OCI-M1 (cell line): ENCODE data around the gene LRMDA.
"Not testable (repeated sequence)": the region's sequence is repeated elsewhere in the genome, so short reads cannot be mapped to it uniquely, and the experiment has no call there.

ENCODE experiments used
- DNase-seq: peaks from one replicate; lab custom pipeline; 2025; lab: John Stamatoyannopoulos, UW

The LRMDA gene

DNA sequence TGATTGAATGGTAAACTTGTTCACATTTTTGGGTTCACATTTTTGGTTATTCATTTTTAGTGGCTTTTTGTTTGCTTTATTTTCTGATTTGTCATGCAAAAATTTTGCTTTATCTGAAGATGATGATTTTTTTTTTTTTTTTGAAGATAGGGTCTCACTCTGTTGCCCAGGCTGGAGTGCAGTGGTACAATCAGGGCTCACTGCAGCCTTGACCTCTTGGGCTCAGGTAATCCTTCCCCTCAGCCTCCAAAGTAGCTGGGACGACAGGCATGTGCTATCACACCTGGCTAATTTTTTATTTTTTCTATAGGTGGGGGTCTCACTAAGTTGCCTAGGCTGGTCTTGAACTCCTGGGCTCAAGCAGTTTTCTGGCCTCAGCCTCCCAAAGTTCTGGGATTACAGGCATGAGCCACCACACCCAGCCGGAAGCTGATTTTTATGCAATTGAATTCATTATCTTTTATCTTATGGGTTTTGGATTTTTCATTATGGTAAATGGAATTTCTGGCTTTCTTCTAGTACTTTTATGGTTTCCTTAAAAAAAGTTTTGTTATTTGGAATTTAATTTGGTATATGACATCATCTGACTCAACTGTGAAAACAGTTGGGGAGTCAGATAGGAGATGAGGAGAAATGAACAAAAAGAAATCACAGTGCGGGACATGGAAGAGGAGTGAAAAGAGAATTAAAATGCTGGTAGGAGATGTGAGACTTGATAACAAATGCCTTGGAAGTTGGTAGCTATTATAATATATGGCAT lies 158.7 kb downstream of the LRMDA start:
- no peak for DNase-seq

DNA sequence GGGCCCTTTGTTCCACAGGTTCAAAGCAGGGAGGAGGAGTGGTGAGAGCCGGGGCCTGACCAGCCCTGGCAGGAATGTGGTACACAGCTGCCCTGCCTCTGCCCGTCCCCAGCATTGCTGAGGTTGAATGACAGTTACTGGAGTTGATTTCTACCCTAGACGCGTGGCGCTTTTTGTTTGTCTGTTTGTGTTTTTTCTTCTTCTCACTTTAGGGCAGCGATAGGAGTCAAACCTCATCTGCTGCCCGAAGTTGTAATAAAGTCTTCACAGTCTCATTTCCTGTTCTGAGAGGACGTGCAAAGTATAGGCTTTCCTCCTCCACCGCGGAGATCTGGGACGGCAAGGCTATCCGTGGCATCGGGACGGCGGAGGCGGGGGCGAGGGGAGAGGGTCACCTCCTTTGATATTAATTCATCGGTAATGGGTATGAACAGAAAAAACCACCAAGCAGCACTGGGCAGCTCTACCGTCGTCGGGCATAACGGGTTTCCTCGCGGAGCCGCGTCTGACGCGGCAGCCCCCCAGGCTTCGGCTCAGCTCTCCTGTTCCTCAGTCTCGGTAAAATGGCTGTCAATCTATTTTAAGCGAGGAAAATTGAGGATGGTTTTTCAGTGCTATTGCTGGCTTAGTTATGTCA lies 160.8 kb downstream of the LRMDA start:
- no peak for DNase-seq

DNA sequence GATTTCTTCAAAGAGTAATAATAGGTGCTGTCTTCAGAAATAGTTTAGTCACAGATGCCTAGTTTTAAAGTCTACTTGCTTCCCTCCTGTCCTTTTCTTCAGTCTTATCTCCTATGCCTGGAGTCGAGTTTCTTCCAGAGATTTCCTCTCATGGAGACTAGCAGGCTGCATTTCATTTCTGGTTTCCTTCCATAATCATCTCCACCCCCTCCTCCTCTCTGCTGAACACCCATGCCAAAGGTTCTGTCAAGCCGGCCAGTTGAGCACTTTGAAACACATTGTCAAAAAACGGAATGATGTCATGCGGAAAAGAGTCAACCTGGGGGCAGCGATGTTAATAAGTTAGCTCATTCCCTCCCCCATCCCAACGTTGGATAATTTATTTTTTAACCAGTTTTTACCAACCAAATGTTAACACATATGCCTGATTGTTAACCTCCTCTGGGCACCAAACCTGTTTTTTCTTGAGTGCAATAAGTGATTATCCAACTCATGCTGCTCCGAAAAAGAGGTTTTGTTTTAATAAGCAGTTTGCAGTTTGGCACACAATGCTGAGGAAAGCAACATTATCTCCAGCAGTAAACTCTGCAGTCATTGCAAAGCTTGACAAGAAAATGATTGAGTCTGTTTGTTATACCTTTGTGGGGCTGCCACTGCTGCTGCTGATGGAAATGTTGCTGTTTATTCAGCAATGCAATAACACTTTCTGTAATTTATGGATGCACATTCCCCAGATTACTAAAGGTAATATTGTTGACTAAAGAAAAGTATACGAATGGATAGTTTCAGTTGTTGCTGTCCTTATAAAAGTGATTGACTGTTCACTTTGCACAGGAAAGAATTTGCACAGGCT lies 161.6 kb downstream of the LRMDA start:
- no peak for DNase-seq

DNA sequence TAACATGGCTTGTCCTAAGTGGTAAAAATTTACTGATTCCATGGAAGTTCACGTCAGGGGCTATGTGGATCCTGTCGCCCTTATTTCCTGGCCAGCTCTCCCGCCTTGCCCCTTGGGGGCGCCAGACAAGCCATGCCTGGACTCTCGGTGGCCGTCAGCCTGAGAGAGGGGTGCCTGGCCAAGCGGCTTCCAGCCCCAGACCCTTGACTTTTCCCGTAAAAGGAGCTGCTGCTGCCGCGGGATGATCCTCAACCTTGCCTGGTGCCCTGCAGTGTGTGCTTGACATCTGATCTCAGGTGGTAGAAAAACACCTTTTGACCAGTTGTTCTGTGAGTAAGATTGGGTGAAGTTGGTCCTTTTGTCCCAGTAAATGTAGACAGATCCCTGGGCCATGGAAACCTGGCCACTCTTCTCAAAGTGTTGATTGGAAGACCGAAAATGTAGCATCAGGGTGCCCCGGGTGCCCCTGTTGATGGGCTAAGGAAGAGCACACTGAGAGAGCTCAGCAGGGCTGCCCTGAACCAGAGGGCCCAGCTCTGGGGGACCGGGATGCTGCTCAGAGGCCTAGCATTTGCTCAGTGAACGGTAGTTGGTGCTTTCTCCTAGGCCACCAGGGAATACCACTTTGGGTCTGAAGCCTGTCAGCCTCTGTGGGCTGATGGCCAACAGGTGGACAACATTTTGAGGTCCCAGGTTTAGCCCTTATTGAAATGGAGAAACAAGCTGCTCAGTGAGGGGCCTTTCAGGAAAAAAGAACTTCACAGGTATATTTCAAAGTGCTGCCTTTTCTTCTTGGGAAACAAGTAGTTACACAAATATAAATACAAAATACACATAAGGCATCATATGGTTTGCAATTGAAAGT lies 162.5 kb downstream of the LRMDA start:
- DNase-seq = no peak

DNA sequence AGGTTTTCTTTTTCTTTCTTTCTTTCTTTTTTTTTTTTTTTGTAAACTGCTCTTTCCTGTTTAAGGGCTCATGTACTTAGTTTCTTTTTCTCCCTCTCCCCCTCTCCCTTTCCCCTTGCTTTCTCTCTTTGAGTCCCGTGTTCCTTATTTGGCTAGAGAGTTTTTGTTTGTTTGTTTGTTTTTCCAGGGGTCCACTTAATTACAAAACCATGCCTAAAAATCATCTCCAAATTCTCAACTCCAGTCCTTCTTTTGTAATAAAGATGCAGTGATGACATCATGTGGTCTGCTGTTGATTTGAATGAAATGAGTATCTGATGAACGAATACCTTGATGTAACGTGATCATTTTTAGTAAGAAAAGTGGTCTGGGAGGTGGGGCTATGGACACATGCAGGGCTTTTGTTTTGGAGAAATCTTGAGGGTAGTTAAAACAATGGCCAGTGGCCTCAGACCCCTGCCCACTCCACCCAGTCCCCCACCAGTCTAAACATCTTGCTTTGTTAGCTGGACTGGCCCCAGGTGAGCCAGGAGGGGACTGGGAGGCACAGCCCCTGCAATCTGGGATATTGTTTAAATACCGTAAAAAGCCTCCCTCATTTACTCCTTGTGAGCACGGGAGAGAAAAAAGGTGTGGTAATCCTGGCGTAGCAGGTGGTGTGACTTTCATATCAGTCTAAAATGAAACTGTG lies 165.7 kb downstream of the LRMDA start:
- no peak for DNase-seq

DNA sequence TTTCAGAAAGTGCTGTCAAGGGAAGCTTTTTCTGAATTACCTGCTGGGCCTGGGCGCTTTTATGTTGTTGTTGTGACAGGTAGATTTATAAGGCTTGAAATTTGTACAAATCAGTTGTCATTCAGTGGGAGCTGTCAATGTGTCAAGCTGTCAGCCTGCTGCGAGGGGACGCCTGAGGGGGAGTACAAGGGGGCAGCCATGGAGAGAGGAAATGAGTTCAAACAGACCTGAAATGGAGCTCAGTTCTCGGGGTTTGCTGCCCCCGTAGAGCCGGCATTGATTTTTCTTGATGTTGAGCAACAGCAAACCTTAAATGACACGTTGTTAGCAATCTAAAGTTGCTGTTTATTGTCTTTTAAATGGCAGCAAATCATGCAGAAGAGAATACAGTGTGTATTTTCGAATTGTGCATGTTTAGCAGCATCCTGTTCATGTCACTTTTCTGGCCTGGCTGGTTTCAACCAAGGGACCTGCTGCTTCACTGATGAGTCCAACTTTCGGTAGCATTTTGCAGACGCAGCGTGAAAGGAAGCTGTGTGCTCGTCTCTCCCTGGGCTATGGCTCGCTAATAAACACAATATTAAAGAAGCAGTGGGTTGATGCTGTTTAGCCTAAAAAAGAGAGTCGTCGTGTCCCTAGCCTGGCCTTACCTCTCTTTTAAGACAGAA lies 166.5 kb downstream of the LRMDA start:
- DNase-seq = no peak

DNA sequence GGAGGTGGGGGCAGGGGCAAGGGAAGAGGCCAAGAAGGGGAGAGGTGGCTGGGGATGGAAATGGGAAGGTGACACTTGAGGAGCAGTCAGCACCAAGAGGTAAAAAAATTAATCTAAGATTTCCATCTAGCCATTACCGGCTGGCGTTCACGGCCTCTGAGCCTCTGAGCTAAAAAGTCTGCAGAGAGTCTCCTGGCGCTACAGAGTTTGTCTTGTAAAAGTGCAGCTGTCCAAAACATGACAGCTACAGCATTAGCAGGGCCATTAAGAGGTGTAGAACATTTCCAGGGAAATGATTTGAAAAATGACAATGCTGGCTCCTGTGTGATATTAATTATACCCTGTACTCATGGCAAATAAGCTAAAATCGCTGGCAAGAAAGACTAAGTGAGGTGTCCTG lies 167.6 kb downstream of the LRMDA start:
- DNase-seq = no peak

DNA sequence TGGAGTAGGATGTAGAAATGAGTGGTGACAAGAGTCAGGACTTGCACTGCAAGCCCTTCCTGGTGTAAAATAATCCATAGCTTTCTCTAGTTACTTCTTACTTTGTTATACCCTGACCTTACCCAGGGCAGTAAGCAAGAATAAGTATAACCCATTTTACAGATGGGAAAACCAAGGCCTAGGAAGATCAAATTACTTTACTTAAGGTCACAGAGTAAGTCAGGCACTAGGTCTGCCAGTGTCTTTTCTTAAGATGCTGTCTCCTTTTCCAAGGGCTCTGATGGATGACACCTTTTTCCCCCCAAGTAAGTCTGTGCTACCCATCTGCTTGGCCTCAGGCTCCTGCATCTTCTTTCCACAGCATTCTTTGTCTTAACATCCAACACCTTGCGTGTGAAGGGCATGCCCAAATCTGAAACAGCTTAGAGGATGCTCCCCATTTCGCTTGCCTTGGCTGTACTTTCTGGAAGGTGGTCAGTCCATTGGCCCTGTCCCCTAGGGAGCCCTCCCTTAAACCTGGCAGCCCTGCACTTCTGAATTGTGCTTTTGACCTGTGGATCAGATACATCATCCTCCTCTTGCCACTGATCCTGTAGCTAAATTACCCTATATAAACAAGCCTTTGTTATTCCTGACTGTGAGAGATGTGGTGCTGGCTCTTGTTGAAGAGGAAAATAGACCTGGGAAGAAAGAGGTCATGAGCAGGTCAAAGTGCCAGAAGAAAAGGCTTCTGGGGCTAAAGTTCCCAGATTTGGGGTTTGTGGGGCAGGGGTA lies 168.6 kb downstream of the LRMDA start:
- DNase-seq = no peak

DNA sequence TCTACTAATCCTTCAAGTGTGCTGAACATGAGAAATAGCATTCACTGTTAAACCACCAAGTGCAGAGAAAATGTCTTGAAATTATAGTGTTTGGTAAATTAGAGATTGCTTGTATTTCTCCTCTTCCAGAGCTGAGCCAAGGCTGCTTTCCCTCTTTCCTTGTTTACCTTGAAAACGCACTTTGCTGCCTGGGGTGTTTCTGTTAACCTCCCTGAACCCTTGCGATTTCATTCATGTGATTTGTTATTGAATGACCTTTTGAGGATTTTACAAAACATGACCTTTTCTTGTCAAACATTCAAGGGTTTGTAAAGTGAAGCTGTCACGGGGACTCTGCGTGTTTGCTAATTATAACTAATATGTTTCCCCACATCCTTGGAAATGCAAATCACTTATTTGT lies 169.4 kb downstream of the LRMDA start:
- DNase-seq = no peak

DNA sequence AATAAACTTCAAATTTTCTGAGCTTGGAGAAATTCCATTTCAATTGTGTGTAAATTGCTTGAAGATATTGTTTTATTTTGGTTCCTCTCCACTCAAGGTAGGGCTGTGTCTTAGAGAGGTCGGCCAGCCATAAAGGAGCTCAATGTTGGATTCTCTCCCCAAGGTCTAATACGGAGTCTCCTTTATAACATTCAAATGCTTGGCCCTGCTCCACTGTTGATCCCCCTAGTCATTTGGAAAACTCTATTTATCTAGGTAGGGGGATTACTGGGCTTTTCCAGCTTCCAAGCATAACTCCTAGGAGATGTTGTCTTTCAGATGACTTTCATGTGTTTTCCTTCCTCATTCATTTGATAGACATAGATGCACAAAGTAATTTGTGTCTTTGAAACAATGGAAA lies 170.9 kb downstream of the LRMDA start:
- no peak for DNase-seq

DNA sequence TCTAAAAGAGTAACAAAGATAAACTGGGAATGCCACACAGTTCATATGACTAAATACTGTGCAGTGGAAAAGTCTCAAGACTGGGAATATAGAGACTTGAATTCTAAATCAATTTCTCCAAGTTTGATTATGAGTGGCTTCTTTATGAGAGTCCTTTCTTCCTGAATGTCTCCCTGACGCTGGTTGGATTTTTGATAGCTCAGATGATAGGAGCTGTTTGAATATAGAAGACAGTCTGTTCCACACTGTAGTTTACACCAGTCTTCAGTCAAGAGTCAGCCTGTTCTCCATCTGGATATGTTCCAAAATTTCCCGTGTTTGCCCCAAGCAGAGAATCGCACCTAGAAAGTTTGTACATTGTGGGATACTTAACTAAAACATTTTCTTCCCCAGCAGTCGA lies 173.7 kb downstream of the LRMDA start:
- DNase-seq = no peak

DNA sequence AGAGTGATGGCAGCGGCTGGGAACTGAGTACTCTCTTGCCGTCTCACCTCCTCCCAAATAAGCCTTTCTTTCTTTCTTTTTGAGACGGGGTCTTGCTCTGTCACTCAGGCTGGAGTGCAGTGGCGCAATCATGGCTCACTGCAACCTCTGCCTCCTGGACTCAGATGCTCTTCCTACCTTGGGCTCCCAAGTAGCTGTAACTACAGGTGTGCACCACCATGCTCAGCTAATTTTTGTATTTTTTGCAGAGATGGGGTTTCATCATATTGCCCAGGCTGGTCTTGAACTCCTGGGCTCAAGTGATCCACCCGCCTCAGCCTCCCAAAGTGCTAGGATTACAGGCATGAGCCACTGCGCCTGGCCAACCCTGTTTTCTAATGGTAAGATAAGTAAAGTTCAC lies 174.4 kb downstream of the LRMDA start:
- not testable (repeated sequence) for DNase-seq

DNA sequence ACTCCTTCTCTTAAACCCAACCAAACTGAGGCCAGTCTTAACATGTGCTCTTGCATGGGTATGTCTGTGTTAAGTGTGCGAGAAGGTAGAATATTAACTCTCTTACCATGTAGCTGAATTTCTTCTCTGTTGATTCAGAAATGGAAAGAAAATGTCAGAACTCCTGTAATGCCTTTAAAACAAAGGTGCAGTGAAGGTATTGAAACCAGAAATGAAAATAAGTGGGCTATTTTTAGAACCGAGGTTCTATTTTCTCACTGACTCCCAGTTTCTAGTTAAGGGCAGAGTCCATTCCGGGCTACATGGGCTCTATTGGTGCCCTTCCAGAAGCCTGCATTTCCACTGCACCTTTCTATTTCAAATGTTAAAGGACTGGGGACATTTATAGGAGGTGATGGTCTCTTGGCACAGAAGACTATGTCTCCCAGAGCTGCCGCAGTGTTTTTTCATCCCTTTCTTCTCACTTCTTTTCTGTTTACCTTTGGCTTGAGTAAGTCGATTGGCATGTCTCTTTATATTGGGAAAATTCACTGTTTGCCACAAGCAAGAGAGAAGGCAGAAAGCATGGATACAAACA lies 174.9 kb downstream of the LRMDA start:
- no peak for DNase-seq

DNA sequence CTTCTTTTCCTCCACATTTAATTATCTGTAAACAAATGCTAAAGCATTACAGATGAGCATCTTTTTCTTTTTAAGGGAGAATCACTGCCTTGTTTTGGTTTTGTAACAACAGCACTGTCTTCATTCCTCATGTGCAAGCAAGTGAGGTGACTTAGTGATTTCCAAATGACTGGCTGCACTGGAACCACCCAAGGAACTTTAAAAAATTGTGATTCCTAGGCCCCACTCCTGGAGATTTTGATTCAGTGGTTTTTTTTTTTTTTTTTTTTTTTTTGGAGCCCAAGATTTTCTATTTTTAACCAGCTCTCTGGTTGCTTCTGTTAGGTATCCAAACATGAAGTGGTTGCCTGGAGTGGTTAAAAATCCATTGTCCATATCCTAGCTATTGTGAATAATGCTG lies 176.2 kb downstream of the LRMDA start:
- no peak for DNase-seq

DNA sequence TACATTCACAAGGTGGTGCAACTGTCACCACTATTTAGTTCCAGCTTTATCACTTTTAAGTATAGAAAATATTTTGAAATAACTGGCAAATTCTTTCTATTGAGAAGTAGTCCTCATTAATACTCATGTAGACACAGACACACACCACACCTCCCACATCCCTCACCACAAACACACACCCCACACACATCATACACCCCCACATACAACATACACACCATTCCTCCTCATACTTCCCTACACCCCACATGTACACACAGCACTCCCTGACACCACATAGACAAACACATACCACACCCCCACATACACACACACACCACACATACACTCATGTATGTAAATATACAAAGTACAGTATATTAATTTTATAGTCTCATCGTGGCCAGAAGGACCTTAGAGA lies 178.8 kb downstream of the LRMDA start:
- no peak for DNase-seq

DNA sequence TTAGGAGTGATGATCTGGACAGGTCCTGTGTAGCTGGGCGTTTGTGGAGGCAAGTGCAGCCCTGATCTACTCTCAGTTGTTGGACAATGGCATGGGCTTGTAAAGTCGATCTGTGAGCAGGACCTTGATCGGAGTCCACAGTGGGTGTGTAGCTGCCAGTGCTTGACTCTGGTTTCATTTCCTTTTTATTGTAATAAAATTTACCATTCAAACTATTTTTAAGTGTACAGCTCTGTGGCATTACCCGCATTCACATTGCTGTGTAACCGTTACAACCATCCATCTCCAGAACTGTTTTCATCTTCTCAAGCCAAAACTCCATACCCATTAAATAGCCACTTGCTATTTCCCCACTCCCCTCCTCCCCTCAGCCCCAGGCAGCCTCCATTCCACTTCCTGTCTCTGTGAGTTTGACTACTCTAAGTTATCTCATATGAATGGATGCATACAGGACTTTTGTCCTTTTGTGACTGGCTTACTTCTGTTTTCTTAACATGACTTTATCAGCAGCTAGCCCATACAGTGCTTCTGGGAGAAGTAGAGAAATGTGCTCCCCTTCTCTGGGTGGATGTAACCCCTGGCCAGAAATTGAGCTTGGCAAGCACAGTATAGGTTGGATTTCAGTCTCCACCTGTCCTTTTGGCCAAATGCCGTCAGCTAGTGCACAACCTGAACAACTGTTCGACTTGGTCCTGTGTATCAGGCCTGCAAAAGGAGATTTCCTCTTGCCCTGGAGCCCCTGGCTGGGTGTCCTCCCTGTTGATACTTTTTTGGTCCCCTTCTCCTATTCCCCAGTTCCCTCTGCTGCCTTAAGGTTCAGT lies 180.0 kb downstream of the LRMDA start:
- peak; percentile 29 for DNase-seq

DNA sequence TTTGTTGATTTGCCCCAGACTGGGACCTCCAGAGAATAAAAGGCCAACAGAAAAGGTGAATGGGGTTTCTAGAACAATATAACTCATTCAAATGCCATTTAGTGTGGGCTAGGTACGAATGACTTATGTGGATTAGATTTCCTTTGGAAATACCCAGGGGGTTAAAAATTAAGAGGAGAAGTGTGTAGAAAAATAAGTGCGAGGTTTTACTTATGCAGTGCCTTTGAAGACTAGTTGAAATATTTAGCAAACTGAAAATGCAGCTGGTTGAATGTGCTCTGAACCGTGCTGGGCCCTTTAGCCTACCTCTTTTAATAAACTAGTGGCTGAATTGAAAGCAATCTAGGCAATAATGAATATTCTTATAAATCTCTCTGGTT lies 180.6 kb downstream of the LRMDA start:
- no peak for DNase-seq

DNA sequence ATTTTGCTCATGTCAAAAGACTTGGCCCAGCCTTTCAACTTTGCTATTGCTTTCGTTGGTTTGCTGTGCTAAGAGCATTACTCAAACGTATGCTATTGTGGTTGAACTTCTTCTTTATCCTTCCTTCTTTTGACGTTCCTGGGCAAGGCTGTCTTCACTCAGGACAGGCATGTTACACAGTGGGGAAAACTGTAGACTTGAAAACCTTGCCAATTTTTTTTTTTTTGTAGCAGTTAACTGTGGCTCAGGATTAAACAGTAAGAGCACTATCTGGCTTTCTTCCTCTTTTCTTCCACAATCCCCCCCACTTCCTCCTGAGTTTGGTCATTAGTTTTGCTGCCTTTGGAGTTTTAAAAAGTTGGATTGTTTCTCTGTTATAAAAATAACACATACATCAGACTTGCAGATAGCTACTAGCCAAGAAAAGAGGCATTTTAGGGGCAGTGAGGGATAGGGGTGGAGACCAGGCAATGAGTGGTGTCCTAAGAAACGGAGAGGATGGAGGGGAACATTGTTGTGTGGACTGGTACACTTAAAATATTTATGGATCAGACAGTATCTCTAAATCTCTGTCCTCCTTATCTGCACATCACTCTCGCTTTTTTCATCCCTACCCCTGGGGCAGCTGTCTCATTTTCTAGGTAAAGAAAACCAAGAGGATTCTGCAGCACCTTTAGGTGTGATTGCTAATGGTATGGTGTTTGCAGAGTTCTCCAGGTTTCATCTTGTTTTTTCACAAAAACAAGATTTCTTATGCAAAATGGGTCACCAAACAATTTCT lies 181.7 kb downstream of the LRMDA start:
- DNase-seq = peak; percentile 71
